ENCODE results near the gene DKKL1.

DNA sequence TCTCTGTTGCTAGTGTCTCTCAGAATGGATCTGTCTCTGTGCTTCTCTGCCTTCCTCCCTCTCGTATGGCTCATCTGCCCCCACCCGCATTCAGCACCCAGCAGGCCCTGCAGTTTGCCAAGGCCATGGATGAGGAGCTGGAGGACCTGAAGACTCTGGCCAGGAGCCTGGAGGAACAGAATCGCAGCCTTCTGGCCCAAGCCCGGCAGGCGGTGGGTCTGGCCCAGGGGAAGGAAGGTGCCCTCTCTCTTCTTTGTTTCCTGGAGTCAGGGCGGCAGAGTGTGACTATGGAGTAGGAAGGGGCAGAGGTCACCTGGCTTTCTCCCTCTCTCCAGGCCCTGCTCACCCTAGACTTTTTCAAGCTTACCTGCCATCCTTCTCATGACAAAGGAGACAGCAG lies 35.3 kb downstream of the DKKL1 start:
- TF ChIP-seq, protein P1, sequence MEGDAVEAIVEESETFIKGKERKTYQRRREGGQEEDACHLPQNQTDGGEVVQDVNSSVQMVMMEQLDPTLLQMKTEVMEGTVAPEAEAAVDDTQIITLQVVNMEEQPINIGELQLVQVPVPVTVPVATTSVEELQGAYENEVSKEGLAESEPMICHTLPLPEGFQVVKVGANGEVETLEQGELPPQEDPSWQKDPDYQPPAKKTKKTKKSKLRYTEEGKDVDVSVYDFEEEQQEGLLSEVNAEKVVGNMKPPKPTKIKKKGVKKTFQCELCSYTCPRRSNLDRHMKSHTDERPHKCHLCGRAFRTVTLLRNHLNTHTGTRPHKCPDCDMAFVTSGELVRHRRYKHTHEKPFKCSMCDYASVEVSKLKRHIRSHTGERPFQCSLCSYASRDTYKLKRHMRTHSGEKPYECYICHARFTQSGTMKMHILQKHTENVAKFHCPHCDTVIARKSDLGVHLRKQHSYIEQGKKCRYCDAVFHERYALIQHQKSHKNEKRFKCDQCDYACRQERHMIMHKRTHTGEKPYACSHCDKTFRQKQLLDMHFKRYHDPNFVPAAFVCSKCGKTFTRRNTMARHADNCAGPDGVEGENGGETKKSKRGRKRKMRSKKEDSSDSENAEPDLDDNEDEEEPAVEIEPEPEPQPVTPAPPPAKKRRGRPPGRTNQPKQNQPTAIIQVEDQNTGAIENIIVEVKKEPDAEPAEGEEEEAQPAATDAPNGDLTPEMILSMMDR (IDR thresholded peaks at IDR 0.05; ENCODE audit: low read depth, low read length), result no peak
- no peak for TF ChIP-seq EZH2phosphoT487 (IDR thresholded peaks at IDR 0.05; ENCODE audit: low read depth)

Measured in OCI-LY3 (cell line).